Measurements from ENCODE around the gene TMEM89. TPM values are rescaled to one million over a fixed set of nuclear protein-coding genes. Genes with fewer than 3 reads are reported as not detected.
A peak's percentile ranks its signal among the peaks of the same experiment; 100 is the strongest.

Gene TMEM89
- total RNA-seq, 4 donors from 2014 or later = not detected

DNA sequence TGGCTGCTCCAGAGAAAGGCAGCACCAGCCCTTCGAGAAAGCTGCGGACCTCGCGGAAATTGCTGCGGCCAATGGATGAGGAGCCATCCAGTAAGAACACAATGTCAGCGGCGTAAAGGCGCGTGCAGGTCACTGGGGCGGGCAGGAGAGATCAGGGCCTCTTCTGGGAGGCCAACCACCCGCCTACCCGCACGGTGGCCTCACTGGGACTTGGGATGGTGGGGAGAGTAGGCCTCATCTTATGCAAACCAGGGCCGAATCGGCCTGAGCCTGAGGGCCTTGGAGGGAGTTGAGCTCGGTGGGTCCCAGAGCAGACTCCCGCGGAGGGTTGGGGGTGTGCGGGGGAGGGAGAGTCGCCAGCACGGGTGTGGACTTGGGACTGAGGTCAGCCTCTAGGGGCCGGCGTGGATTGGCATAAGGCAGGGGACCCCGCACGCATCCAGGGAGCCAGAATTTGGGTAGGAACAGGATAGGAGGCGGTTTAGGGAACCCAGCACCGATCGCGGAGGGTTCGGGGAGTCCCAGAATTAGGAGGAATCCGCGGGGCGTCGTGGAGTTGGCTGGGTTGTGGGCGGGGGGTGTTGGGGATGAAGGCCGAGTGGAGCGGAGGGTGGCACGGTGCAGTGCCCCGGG is 27.0 kb downstream of the TMEM89 start:
- TF ChIP-seq POLR2AphosphoS5 (IDR thresholded peaks at IDR 0.05) = no peak
- no peak for TF ChIP-seq POLR2A (IDR thresholded peaks at IDR 0.05)
- no peak for TF ChIP-seq EP300 (IDR thresholded peaks at IDR 0.05)
- TF ChIP-seq CTCF (IDR thresholded peaks at IDR 0.05) = no peak
- Histone ChIP-seq H3K4me3 (peak overlapping the region; percentile 12 to 45), H3K4me1 (peaks cover 0 to 38% (median 29%) of the 10 kb centered on the region in 3 donors), H3K27ac (peak overlapping the region in 1 of 4 donors; percentile 60), H3K9me3 (no peaks in the 10 kb centered on the region), H3K36me3 (peaks cover 0 to 23% of the 10 kb centered on the region in 2 donors), H3K27me3 (peaks cover 39% of the 10 kb centered on the region)
- ATAC-seq = no peak
- WGBS, 2 donors (ENCODE audit: low coverage in 1 of 2) = 39 to 69% methylated on average over 3 to 26 of the region's 39 CpGs

- no peak for TF ChIP-seq POLR2A (IDR thresholded peaks at IDR 0.05)
- no peak for TF ChIP-seq CTCF (IDR thresholded peaks at IDR 0.05)
- no peak for TF ChIP-seq EP300 (IDR thresholded peaks at IDR 0.05)
- TF ChIP-seq POLR2AphosphoS5 (IDR thresholded peaks at IDR 0.05) = no peak
- no peak overlapping the region for H3K27ac ChIP-seq
- H3K27me3 ChIP-seq = peaks cover 39% of the 10 kb centered on the region
- 88% methylated on average over 3 of the region's 9 CpGs; no CpG with 5 or more reads in 1 of the 2 donors for WGBS, 2 donors (ENCODE audit: low coverage in 1 of 2)
- H3K4me1 ChIP-seq = peaks cover 0 to 26% (median 17%) of the 10 kb centered on the region in 3 donors
- H3K4me3 ChIP-seq = no peak overlapping the region
- peaks cover 0 to 11% of the 10 kb centered on the region in 2 donors for H3K36me3 ChIP-seq
- ATAC-seq = no peak
- H3K9me3 ChIP-seq = no peaks in the 10 kb centered on the region
Observed at GRCh38 chr3:48593337-48593736, 28.2 kb downstream of the TMEM89 start.

DNA sequence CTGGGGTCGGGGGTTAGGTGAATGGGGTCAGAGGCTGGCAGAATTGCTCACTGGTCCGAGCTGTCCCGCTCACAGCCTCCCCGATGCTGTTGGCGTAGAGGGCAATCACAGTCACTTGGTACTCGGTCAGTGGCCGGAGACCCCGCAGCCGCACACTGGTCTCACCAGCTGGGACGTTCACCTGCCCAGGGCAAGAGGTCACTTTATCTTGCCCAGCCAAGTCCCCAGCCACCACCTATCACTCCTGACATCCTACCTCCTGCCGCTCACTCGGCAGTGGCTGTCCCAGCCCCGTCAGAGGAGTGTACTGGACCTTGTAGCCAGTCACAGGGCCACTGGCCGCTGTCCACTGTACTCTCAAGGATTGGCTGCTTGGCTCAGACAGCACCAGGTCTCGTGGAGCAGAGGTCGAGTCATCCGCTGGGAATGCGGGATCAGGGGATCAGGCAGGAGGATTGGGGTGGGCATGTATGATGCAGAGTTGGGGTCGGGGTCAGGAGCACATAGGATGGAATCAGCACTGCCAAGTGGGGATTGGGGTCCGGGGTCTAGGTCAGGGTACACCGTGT is 29.0 kb downstream of the TMEM89 start:
- WGBS, 2 donors (ENCODE audit: low coverage in 1 of 2) = 80 to 91% methylated on average over 1 to 6 of the region's 21 CpGs

GRCh38 chr3:48591886-48592518 is 29.6 kb downstream of the TMEM89 start:
- peaks cover 0 to 20% (median 12%) of the 10 kb centered on the region in 3 donors for H3K4me1 ChIP-seq
- no peak overlapping the region for H3K4me3 ChIP-seq
- no peaks in the 10 kb centered on the region for H3K9me3 ChIP-seq
- no peak overlapping the region for H3K27ac ChIP-seq
- ATAC-seq = no peak
- H3K27me3 ChIP-seq = peaks cover 39% of the 10 kb centered on the region
- TF ChIP-seq CTCF (IDR thresholded peaks at IDR 0.05) (no peak), POLR2A (IDR thresholded peaks at IDR 0.05) (no peak), EP300 (IDR thresholded peaks at IDR 0.05) (no peak), POLR2AphosphoS5 (IDR thresholded peaks at IDR 0.05) (no peak)
- no CpG with 5 or more reads among the region's 22 CpGs for WGBS, 2 donors (ENCODE audit: low coverage in 1 of 2)
- no peaks in the 10 kb centered on the region for H3K36me3 ChIP-seq

More for the DNA sequence above, 29.0 kb downstream of the TMEM89 start:
- no peak for TF ChIP-seq CTCF (IDR thresholded peaks at IDR 0.05)
- no peak for TF ChIP-seq EP300 (IDR thresholded peaks at IDR 0.05)
- TF ChIP-seq POLR2AphosphoS5 (IDR thresholded peaks at IDR 0.05) = no peak
- ATAC-seq = no peak
- no peak overlapping the region for H3K27ac ChIP-seq
- no peak overlapping the region for H3K4me3 ChIP-seq
- peaks cover 0 to 4% of the 10 kb centered on the region in 2 donors for H3K36me3 ChIP-seq
- H3K4me1 ChIP-seq = peaks cover 0 to 20% (median 12%) of the 10 kb centered on the region in 3 donors
- peaks cover 39% of the 10 kb centered on the region for H3K27me3 ChIP-seq
- H3K9me3 ChIP-seq = no peaks in the 10 kb centered on the region
